A673 (cell line): ENCODE data around the gene SLC35E3. TPM values are rescaled to one million over a fixed set of nuclear protein-coding genes. Genes with fewer than 3 reads are reported as not detected.

ENCODE experiments used
- BruUV-seq: library from RNA; stranded (reverse); fragments of 400-500 nt; replicated peaks from 2 replicates; lab custom pipeline; 2021; lab: Mats Ljungman, UMichigan
- CTCF ChIA-PET: fragments of 300-600 bp; sonication (Branson Sonifier 250); formaldehyde crosslinking; loops from one replicate; lab custom pipeline; 2022; ENCODE audit warnings: antibody characterized with exemption; lab: Charles Lee
- POLR2A ChIA-PET: fragments of 300-600 bp; sonication (Branson Sonifier 250); formaldehyde crosslinking; loops from one replicate; lab custom pipeline; 2022; ENCODE audit warnings: antibody characterized with exemption; ENCODE audit not compliant: low non-redundant PET; lab: Charles Lee
- DNase-seq: peaks from one replicate; pipeline ENCODE4 v3.0.0-alpha.2; 2015; ENCODE audit warnings: low spot score
- H3K27ac ChIP-seq: fragments of 200-600 bp; sonication (generic); 2 replicates; pipeline ENCODE4 v1.5.1; 2016; ENCODE audit warnings: mixed run types, low read depth, mild to moderate bottlenecking, mixed read lengths, antibody characterized with exemption, low read length; ENCODE audit not compliant: poor library complexity, severe bottlenecking
- H3K27me3 ChIP-seq: fragments of 200-600 bp; sonication (generic); replicated peaks from 2 replicates; pipeline ENCODE4 v1.6.1; 2017; ENCODE audit warnings: mixed run types, low read depth, mild to moderate bottlenecking, mixed read lengths, antibody characterized with exemption, low read length; ENCODE audit not compliant: insufficient read depth, poor library complexity
- H3K36me3 ChIP-seq: fragments of 200-600 bp; sonication (generic); 2 replicates; pipeline ENCODE4 v1.6.1; 2016; ENCODE audit warnings: mixed run types, mild to moderate bottlenecking, mixed read lengths, antibody characterized with exemption, low read length; ENCODE audit not compliant: insufficient read depth, poor library complexity, severe bottlenecking
- H3K4me1 ChIP-seq: fragments of 200-600 bp; sonication (generic); 2 replicates; pipeline ENCODE4 v1.6.1; 2017; ENCODE audit warnings: mixed run types, mild to moderate bottlenecking, mixed read lengths, antibody characterized with exemption, low read length; ENCODE audit not compliant: insufficient read depth, poor library complexity, severe bottlenecking
- H3K4me3 ChIP-seq: fragments of 200-600 bp; sonication (generic); 2 replicates; pipeline ENCODE4 v1.5.1; 2016; ENCODE audit warnings: low read depth, mixed run types, mild to moderate bottlenecking, mixed read lengths, low read length; ENCODE audit not compliant: poor library complexity, severe bottlenecking
- H3K9me3 ChIP-seq: fragments of 200-600 bp; sonication (generic); 2 replicates; pipeline ENCODE4 v1.6.1; 2016; ENCODE audit warnings: mixed run types, low read depth, mild to moderate bottlenecking, mixed read lengths, antibody characterized with exemption, low read length; ENCODE audit not compliant: poor library complexity, severe bottlenecking
- CTCF ChIP-seq: fragments of 300-800, 200-600 bp; sonication (generic); conservative IDR thresholded peaks from 2 replicates; pipeline ENCODE4 v1.5.1; 2017; ENCODE audit warnings: low read depth, mild to moderate bottlenecking, antibody characterized with exemption, low read length, moderate library complexity, mixed read lengths
- EZH2 ChIP-seq: fragments of 200-600 bp; sonication (generic); IDR thresholded peaks from 2 replicates; pipeline ENCODE4 v1.6.1; 2017; ENCODE audit warnings: borderline replicate concordance, low read depth, mild to moderate bottlenecking, mixed read lengths, antibody characterized with exemption, low read length; ENCODE audit not compliant: poor library complexity, severe bottlenecking
- intact Hi-C: fragments of 100-400 bp; cut with micrococcal nuclease; formaldehyde crosslinking; loops from one replicate; pipeline ENCODE4 v1.10.0; 2022; ENCODE audit not compliant: unreplicated experiment
- total RNA-seq: library from RNA; stranded (reverse); gene quantifications from 2 replicates; pipeline ENCODE4 v1.2.3, GENCODE V29; 2021

Gene SLC35E3
- total RNA-seq, 1 experiment from 2014 or later = 10.1 TPM

DNA sequence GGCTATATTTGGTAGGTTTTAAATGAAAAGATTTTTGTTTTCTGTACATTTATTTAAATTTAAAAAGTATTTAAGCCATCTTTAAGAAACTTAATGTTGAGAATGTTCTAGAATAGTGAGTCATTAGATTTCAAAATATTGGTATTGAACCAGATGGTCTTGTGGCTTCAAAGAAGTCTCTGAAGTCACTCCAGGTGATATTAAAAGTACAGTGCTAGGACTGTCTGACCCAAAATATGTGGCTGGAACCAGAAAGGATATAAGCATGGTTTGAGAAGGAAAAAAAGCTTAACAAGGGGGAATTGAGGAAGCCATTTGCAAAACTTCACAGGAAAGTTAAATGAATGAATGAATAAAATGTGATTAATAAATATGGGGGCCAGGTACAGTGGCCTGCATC, 33.3 kb downstream of the SLC35E3 start:
- Histone ChIP-seq H3K9me3 (no peaks in the 10 kb centered on the region), H3K27ac (no peak overlapping the region), H3K36me3 (no peaks in the 10 kb centered on the region), H3K27me3 (no peaks in the 10 kb centered on the region), H3K4me1 (no peaks in the 10 kb centered on the region), H3K4me3 (no peak overlapping the region)
- BruUV-seq = no TSS peak
- intact Hi-C loops = no loop called here
- POLR2A ChIA-PET = no interaction called here
- CTCF ChIA-PET = no interaction called here
- no peak for DNase-seq
- no peak for TF ChIP-seq EZH2
- no peak for TF ChIP-seq CTCF

GRCh38 chr12:68780731-68781130, 34.8 kb downstream of the SLC35E3 start:
- Histone ChIP-seq H3K4me1 (no peaks in the 10 kb centered on the region), H3K27ac (no peak overlapping the region), H3K9me3 (no peaks in the 10 kb centered on the region), H3K36me3 (no peaks in the 10 kb centered on the region), H3K27me3 (no peaks in the 10 kb centered on the region), H3K4me3 (no peak overlapping the region)
- ChIA-PET POLR2A (no interaction called here), CTCF (no interaction called here)
- no peak for TF ChIP-seq CTCF
- no peak for TF ChIP-seq EZH2
- intact Hi-C loops = no loop called here
- BruUV-seq = no TSS peak
- DNase-seq = no peak

DNA sequence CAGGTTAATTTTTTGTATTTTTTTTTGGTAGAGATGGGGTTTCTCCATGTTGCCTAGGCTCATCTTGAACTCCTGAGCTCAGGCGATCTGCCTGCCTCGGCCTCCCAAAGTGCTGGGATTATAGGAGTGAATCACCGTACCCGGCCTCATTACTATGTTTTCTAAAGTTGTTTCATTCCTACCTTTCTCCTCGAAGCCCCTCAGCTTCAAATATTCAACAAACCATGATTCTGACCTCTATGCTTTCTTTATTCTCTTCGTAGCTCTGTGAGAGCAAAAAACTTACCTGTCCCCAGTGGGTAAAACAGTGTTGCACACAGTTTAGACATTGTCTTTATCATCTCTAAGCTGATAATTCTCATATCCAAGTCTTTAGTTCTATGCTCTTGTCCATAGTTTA, 35.8 kb downstream of the SLC35E3 start:
- no peaks in the 10 kb centered on the region for H3K36me3 ChIP-seq
- DNase-seq = no peak
- no peak for TF ChIP-seq CTCF
- TF ChIP-seq EZH2 = no peak
- no peaks in the 10 kb centered on the region for H3K9me3 ChIP-seq
- no peak overlapping the region for H3K27ac ChIP-seq
- ChIA-PET CTCF (interaction anchor here (0.8 kb wide), 1 partner anchor 26 kb away, joined by 4 read pairs; the partner anchor contains the start of gene MDM2), POLR2A (no interaction called here)
- no peaks in the 10 kb centered on the region for H3K4me1 ChIP-seq
- no peak overlapping the region for H3K4me3 ChIP-seq
- intact Hi-C loops = no loop called here
- H3K27me3 ChIP-seq = no peaks in the 10 kb centered on the region
- no TSS peak for BruUV-seq
